Thyroid gland (tissue), 4 donors: ENCODE data around the gene LORICRIN. TPM values are rescaled to one million over a fixed set of nuclear protein-coding genes. Genes with fewer than 3 reads are reported as not detected.

Experiments used
- DNase-seq, 2 donors: peaks; one replicate each; pipeline ENCODE4 v3.0.0-alpha.2; 2019
- H3K27ac ChIP-seq, 3 donors: fragments of 200-600 bp; sonication (generic); 1 replicate in 2 of 3; 2 replicates in 1 of 3; pipeline ENCODE4 v1.5.1; 2016 to 2019; ENCODE audit warnings: mild to moderate bottlenecking in 1 of 3, moderate library complexity in 1 of 3
- H3K27me3 ChIP-seq: fragments of 200-600 bp; sonication (generic); one replicate; pipeline ENCODE4 v1.5.1; 2019
- H3K36me3 ChIP-seq, 2 donors: fragments of 200-600 bp; sonication (generic); one replicate each; pipeline ENCODE4 v1.5.1; 2016 to 2019
- H3K4me1 ChIP-seq, 2 donors: fragments of 200-600 bp; sonication (generic); one replicate each; pipeline ENCODE4 v1.5.1; 2017 to 2019
- H3K4me3 ChIP-seq, 3 donors: fragments of 200-600 bp; sonication (generic); replicated peaks in 1 of 3; 1 replicate in 2 of 3; 2 replicates in 1 of 3; pipeline ENCODE4 v1.5.1; 2016; ENCODE audit warnings: mild to moderate bottlenecking in 1 of 3
- H3K9me3 ChIP-seq: fragments of 200-600 bp; sonication (generic); one replicate; pipeline ENCODE4 v1.5.1; 2017
- CTCF ChIP-seq, 6 experiments: fragments of 200-600 bp in 3 of 6; fragments of 450-650 bp in 3 of 6; sonication (generic) in 3 of 6; IDR thresholded peaks; one replicate each; pipeline ENCODE4 v1.5.1; 2016 to 2019; ENCODE audit warnings: antibody characterized with exemption in 6 of 6, mild to moderate bottlenecking in 2 of 6, inconsistent platforms in 1 of 6, moderate library complexity in 1 of 6
- POLR2A ChIP-seq, 2 donors: fragments of 450-650 bp; IDR thresholded peaks; one replicate each; pipeline ENCODE4 v1.6.1; 2017; ENCODE audit warnings: antibody characterized with exemption in 2 of 2, mild to moderate bottlenecking in 2 of 2, moderate library complexity in 1 of 2
- WGBS, 2 donors: methylation state at CpG; one replicate each; pipeline ENCODE4 v1.1.5; 2017; 5-methylcytosine and 5-hydroxymethylcytosine counted together
- intact Hi-C: fragments of 100-400 bp; cut with DNase I; formaldehyde crosslinking; loops from one replicate; pipeline ENCODE4 v1.15.1; 2023
- total RNA-seq, 4 donors: library from RNA; depleted of rRNA; stranded (reverse); fragments of >200 nt; gene quantifications; one replicate each; pipeline ENCODE4 v1.2.3, GENCODE V29; 2016

LORICRIN gene
- not detected for total RNA-seq

- intact Hi-C loops: no loop called here
- Histone ChIP-seq H3K27me3 (peaks cover 24% of the 10 kb centered on the region), H3K4me3 (no peak within 1 kb of the TSS), H3K36me3 (no peaks in the 10 kb centered on the region), H3K4me1 (peaks cover 13 to 14% of the 10 kb centered on the region in 2 donors), H3K9me3 (no peaks in the 10 kb centered on the region), H3K27ac (no peak within 1 kb of the TSS)
- DNase-seq: no peak
- 85 to 90% methylated on average over 3 of the region's 3 CpGs for WGBS, 2 donors
- TF ChIP-seq POLR2A (IDR thresholded peaks at IDR 0.05) (no peak), CTCF (IDR thresholded peaks at IDR 0.05) (no peak)
These were observed at the start of gene LORICRIN for GRCh38 chr1:153259387-153259786. TSS of gene LORICRIN (plus strand) at chr1:153259687. CDS start at chr1:153260950, 1,263 bp downstream.

- intact Hi-C loops: no loop called here
These were observed 49.3 kb upstream of the LORICRIN start for GRCh38 chr1:153210206-153210605.

GRCh38 chr1:153212201-153212600, 47.3 kb upstream of the LORICRIN start:
- no peak for DNase-seq
- TF ChIP-seq POLR2A (IDR thresholded peaks at IDR 0.05): no peak
- Histone ChIP-seq H3K4me1 (peaks cover 4 to 7% of the 10 kb centered on the region in 2 donors), H3K4me3 (no peak overlapping the region), H3K9me3 (no peaks in the 10 kb centered on the region), H3K36me3 (no peaks in the 10 kb centered on the region), H3K27me3 (no peaks in the 10 kb centered on the region), H3K27ac (no peak overlapping the region)
- 68 to 70% methylated on average over 5 of the region's 5 CpGs for WGBS, 2 donors
- intact Hi-C loops: no loop called here

More at GRCh38 chr1:153210206-153210605, 49.3 kb upstream of the LORICRIN start:
- Histone ChIP-seq H3K36me3 (no peaks in the 10 kb centered on the region), H3K27ac (no peak overlapping the region), H3K27me3 (no peaks in the 10 kb centered on the region), H3K4me3 (no peak overlapping the region), H3K4me1 (no peaks in the 10 kb centered on the region), H3K9me3 (no peaks in the 10 kb centered on the region)
- no peak for DNase-seq
- WGBS, 2 donors: 42 to 44% methylated on average over 7 of the region's 7 CpGs
- TF ChIP-seq POLR2A (IDR thresholded peaks at IDR 0.05) (no peak), CTCF (IDR thresholded peaks at IDR 0.05) (no peak)

GRCh38 chr1:153213519-153213918, 46.0 kb upstream of the LORICRIN start:
- DNase-seq: no peak
- Histone ChIP-seq H3K27ac (no peak overlapping the region), H3K4me3 (no peak overlapping the region), H3K4me1 (peaks cover 16 to 19% of the 10 kb centered on the region in 2 donors), H3K9me3 (no peaks in the 10 kb centered on the region), H3K36me3 (no peaks in the 10 kb centered on the region), H3K27me3 (no peaks in the 10 kb centered on the region)
- TF ChIP-seq CTCF (IDR thresholded peaks at IDR 0.05): no peak
- TF ChIP-seq POLR2A (IDR thresholded peaks at IDR 0.05): no peak
- WGBS, 2 donors: 92 to 95% methylated on average over 4 of the region's 4 CpGs
- intact Hi-C loops: no loop called here

- Histone ChIP-seq H3K27ac (peak within 1 kb of the TSS in 2 of 3 donors; percentile 2 to 25), H3K27me3 (no peaks in the 10 kb centered on the region), H3K36me3 (no peaks in the 10 kb centered on the region), H3K9me3 (no peaks in the 10 kb centered on the region), H3K4me3 (no peak within 1 kb of the TSS), H3K4me1 (peaks cover 17 to 19% of the 10 kb centered on the region in 2 donors)
- WGBS, 2 donors: 43 to 59% methylated on average over 3 of the region's 3 CpGs
- peak; percentile 17 to 26 for DNase-seq
- intact Hi-C loops: no loop called here
- TF ChIP-seq POLR2A (IDR thresholded peaks at IDR 0.05): no peak
- TF ChIP-seq CTCF (IDR thresholded peaks at IDR 0.05): no peak
These were observed 42.3 kb upstream of the LORICRIN start, which contains the start of gene PRR9 for GRCh38 chr1:153217212-153217611. TSS of gene PRR9 (plus strand) at chr1:153217584. CDS start at chr1:153218145, 561 bp downstream.
